ENCODE results near the gene CCNB3.

DNA sequence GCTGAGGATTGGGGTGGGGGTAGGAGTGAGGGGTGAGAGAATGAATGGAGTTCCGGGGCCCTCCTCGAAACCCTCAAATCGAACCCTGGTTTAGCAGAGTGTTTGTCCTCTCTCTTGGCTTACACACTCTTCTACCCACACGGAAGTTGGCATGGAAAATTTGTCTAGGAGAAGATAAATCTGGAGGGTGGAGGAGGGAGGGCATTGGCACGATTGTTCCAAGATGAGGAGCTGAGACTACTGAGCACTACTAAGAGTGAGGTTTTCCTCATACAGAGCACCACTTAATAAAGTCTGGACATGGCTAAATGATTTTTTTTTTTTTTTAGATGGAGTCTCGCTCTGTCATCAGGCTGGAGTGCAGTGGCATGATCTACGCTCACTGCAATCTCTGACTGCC, 37.2 kb upstream of the CCNB3 start:
- no peak for TF ChIP-seq POLR2A (IDR thresholded peaks at IDR 0.05)
- TF ChIP-seq, protein P1, sequence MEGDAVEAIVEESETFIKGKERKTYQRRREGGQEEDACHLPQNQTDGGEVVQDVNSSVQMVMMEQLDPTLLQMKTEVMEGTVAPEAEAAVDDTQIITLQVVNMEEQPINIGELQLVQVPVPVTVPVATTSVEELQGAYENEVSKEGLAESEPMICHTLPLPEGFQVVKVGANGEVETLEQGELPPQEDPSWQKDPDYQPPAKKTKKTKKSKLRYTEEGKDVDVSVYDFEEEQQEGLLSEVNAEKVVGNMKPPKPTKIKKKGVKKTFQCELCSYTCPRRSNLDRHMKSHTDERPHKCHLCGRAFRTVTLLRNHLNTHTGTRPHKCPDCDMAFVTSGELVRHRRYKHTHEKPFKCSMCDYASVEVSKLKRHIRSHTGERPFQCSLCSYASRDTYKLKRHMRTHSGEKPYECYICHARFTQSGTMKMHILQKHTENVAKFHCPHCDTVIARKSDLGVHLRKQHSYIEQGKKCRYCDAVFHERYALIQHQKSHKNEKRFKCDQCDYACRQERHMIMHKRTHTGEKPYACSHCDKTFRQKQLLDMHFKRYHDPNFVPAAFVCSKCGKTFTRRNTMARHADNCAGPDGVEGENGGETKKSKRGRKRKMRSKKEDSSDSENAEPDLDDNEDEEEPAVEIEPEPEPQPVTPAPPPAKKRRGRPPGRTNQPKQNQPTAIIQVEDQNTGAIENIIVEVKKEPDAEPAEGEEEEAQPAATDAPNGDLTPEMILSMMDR (IDR thresholded peaks at IDR 0.05), result no peak
